Endothelial cell (in vitro differentiated cells): ENCODE results near the gene FBXL13. TPM values are rescaled to one million over a fixed set of nuclear protein-coding genes. Genes with fewer than 3 reads are reported as not detected.

ENCODE experiments used
- DNase-seq: peaks from one replicate; pipeline ENCODE4 v3.0.0; 2021; ENCODE audit warnings: low spot score
- H3K27ac Mint-ChIP-seq: one replicate; pipeline ENCODE4 v1.8.0; 2021; ENCODE audit warnings: mixed read lengths, inconsistent platforms; ENCODE audit not compliant: unreplicated experiment
- H3K27me3 Mint-ChIP-seq: one replicate; pipeline ENCODE4 v1.8.0; 2021; ENCODE audit warnings: mild to moderate bottlenecking, moderate library complexity, mixed read lengths, inconsistent platforms; ENCODE audit not compliant: unreplicated experiment
- H3K36me3 Mint-ChIP-seq: one replicate; pipeline ENCODE4 v1.8.0; 2021; ENCODE audit warnings: mild to moderate bottlenecking, low read depth, mixed read lengths, inconsistent platforms; ENCODE audit not compliant: unreplicated experiment
- H3K4me1 Mint-ChIP-seq: one replicate; pipeline ENCODE4 v1.8.0; 2021; ENCODE audit warnings: mild to moderate bottlenecking, mixed read lengths, inconsistent platforms; ENCODE audit not compliant: unreplicated experiment
- H3K4me3 Mint-ChIP-seq: one replicate; pipeline ENCODE4 v1.8.0; 2021; ENCODE audit warnings: mild to moderate bottlenecking, mixed read lengths, inconsistent platforms; ENCODE audit not compliant: unreplicated experiment
- H3K9me3 Mint-ChIP-seq: one replicate; pipeline ENCODE4 v1.8.0; 2021; ENCODE audit warnings: mixed read lengths, inconsistent platforms; ENCODE audit not compliant: unreplicated experiment
- CTCF ChIP-seq: fragments of 200-600 bp; sonication (generic); IDR thresholded peaks from one replicate; pipeline ENCODE4 v1.5.0; 2021; ENCODE audit warnings: antibody characterized with exemption; ENCODE audit not compliant: unreplicated experiment
- total RNA-seq: library from RNA; stranded (reverse); fragmentation: NEBNext Ultra II Directional; extraction: Animal tissue kit (Norgen Biotek cat#: 25700); gene quantifications from one replicate; pipeline ENCODE4 v1.2.1, GENCODE V29; 2021; ENCODE audit not compliant: unreplicated experiment

Gene FBXL13
- total RNA-seq, 1 donor from 2014 or later: 3.4 TPM

GRCh38 chr7:102988088-102988487, 86.5 kb downstream of the FBXL13 start:
- Mint-ChIP-seq H3K4me3 (no peak overlapping the region), H3K27ac (no peak overlapping the region), H3K9me3 (no peaks in the 10 kb centered on the region), H3K4me1 (peaks cover 3% of the 10 kb centered on the region), H3K27me3 (no peaks in the 10 kb centered on the region), H3K36me3 (no peaks in the 10 kb centered on the region)
- TF ChIP-seq CTCF: no peak
- DNase-seq: no peak

- Mint-ChIP-seq H3K9me3 (no peaks in the 10 kb centered on the region), H3K27me3 (no peaks in the 10 kb centered on the region), H3K27ac (no peak overlapping the region), H3K36me3 (no peaks in the 10 kb centered on the region), H3K4me3 (no peak overlapping the region), H3K4me1 (no peaks in the 10 kb centered on the region)
- no peak for DNase-seq
- TF ChIP-seq CTCF: no peak
Observed at GRCh38 chr7:102985176-102985783, 89.3 kb downstream of the FBXL13 start.

GRCh38 chr7:102983602-102984001, 91.0 kb downstream of the FBXL13 start:
- Mint-ChIP-seq H3K9me3 (no peaks in the 10 kb centered on the region), H3K4me1 (no peaks in the 10 kb centered on the region)
- DNase-seq: no peak

GRCh38 chr7:102982235-102982634, 92.4 kb downstream of the FBXL13 start:
- no peak for TF ChIP-seq CTCF
- Mint-ChIP-seq H3K27me3 (no peaks in the 10 kb centered on the region), H3K9me3 (no peaks in the 10 kb centered on the region), H3K36me3 (no peaks in the 10 kb centered on the region), H3K27ac (no peak overlapping the region), H3K4me1 (no peaks in the 10 kb centered on the region), H3K4me3 (no peak overlapping the region)
- no peak for DNase-seq

More at GRCh38 chr7:102983602-102984001, 91.0 kb downstream of the FBXL13 start:
- Mint-ChIP-seq H3K36me3 (no peaks in the 10 kb centered on the region), H3K4me3 (no peak overlapping the region), H3K27ac (no peak overlapping the region), H3K27me3 (no peaks in the 10 kb centered on the region)
- TF ChIP-seq CTCF: no peak

- Mint-ChIP-seq H3K9me3 (no peaks in the 10 kb centered on the region), H3K4me1 (no peaks in the 10 kb centered on the region), H3K27ac (no peak overlapping the region), H3K36me3 (no peaks in the 10 kb centered on the region), H3K4me3 (no peak overlapping the region), H3K27me3 (no peaks in the 10 kb centered on the region)
- no peak for DNase-seq
- TF ChIP-seq CTCF: no peak
Observed at GRCh38 chr7:102981451-102981850, 93.1 kb downstream of the FBXL13 start.
